Peyer's patch (tissue), 4 donors: ENCODE results near the gene CDK5.

Experiments
- POLR2A ChIP-seq, 2 donors: fragments of 450-650 bp; IDR thresholded peaks; one replicate each; pipeline ENCODE4 v1.5.1; 2017; ENCODE audit warnings: antibody characterized with exemption in 2 of 2, mild to moderate bottlenecking in 2 of 2, moderate library complexity in 2 of 2
- TF ChIP-seq, protein P1 (sequence below), 6 experiments: fragments of 450-650 bp in 4 of 6; fragments of 200-600 bp in 2 of 6; sonication (generic) in 1 of 6; IDR thresholded peaks; one replicate each; pipeline ENCODE4 v1.5.1; 2017 to 2019; ENCODE audit warnings: antibody characterized with exemption in 6 of 6, mild to moderate bottlenecking in 3 of 6, moderate library complexity in 1 of 6

DNA sequence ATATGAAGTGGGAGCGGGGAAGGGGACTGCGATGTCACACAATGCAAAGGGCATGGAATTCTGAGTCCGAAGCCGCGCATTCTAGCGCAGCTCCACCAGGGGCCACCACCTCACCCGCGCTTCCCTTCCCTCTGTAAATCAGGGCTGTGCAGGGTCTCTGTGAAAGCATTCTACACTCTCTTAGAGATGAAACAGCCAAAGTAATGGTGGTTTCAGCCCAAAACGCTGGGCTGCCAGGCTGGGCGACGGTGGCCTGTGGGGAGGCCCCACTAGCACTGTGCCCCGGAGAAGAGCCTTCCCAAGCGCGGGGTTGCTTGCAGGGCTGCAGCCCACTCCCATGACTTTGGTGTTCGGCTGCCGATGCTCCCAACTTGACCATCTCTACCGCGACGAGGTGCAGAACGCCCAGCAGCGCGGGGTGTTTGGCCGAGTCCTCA lies 44.8 kb downstream of the CDK5 start:
- TF ChIP-seq, protein P1, sequence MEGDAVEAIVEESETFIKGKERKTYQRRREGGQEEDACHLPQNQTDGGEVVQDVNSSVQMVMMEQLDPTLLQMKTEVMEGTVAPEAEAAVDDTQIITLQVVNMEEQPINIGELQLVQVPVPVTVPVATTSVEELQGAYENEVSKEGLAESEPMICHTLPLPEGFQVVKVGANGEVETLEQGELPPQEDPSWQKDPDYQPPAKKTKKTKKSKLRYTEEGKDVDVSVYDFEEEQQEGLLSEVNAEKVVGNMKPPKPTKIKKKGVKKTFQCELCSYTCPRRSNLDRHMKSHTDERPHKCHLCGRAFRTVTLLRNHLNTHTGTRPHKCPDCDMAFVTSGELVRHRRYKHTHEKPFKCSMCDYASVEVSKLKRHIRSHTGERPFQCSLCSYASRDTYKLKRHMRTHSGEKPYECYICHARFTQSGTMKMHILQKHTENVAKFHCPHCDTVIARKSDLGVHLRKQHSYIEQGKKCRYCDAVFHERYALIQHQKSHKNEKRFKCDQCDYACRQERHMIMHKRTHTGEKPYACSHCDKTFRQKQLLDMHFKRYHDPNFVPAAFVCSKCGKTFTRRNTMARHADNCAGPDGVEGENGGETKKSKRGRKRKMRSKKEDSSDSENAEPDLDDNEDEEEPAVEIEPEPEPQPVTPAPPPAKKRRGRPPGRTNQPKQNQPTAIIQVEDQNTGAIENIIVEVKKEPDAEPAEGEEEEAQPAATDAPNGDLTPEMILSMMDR (IDR thresholded peaks at IDR 0.05) = peak in 4 of 6 experiments; percentile 14 to 28 (median 18)
- TF ChIP-seq POLR2A (IDR thresholded peaks at IDR 0.05) = no peak
